Smooth muscle cell (in vitro differentiated cells): ENCODE measurements around the gene OR2T1. TPM values are rescaled to one million over a fixed set of nuclear protein-coding genes. Genes with fewer than 3 reads are reported as not detected.
"Not testable (repeated sequence)": the region's sequence is repeated elsewhere in the genome, so short reads cannot be mapped to it uniquely, and the experiment has no call there.

Experiments
- DNase-seq: peaks from one replicate; lab custom pipeline; 2025; ENCODE audit not compliant: unreplicated experiment; lab: John Stamatoyannopoulos, UW
- H2AFZ ChIP-seq: fragments of 200-600 bp; sonication (generic); 2 replicates; pipeline ENCODE4 v1.6.0; 2016; ENCODE audit warnings: antibody characterized with exemption, low read depth, mild to moderate bottlenecking
- H3F3A ChIP-seq: fragments of 200-600 bp; sonication (generic); 2 replicates; pipeline ENCODE4 v1.6.0; 2017; ENCODE audit warnings: antibody characterized with exemption, low read depth
- H3K27ac ChIP-seq: fragments of 200-600 bp; sonication (generic); 2 replicates; pipeline ENCODE4 v1.5.1; 2016; ENCODE audit warnings: low read depth, mild to moderate bottlenecking
- H3K27me3 ChIP-seq: fragments of 200-600 bp; sonication (generic); 2 replicates; pipeline ENCODE4 v1.6.1; 2016; ENCODE audit warnings: low read depth, mild to moderate bottlenecking
- H3K36me3 ChIP-seq: fragments of 200-600 bp; sonication (generic); 2 replicates; pipeline ENCODE4 v1.5.1; 2016; ENCODE audit warnings: low read depth
- H3K4me1 ChIP-seq: fragments of 200-600 bp; sonication (generic); 2 replicates; pipeline ENCODE4 v1.5.1; 2016; ENCODE audit warnings: low read depth
- H3K4me2 ChIP-seq: fragments of 200-600 bp; sonication (generic); 2 replicates; pipeline ENCODE4 v1.6.0; 2016; ENCODE audit warnings: mild to moderate bottlenecking
- H3K4me3 ChIP-seq: fragments of 200-600 bp; sonication (generic); 2 replicates; pipeline ENCODE4 v1.5.1; 2016; ENCODE audit warnings: mild to moderate bottlenecking
- H3K79me2 ChIP-seq: fragments of 200-600 bp; sonication (generic); 2 replicates; pipeline ENCODE4 v1.6.0; 2016; ENCODE audit warnings: low read depth, mild to moderate bottlenecking
- H3K9ac ChIP-seq: fragments of 200-600 bp; sonication (generic); 2 replicates; pipeline ENCODE4 v1.6.0; 2016; ENCODE audit warnings: low read depth
- H3K9me3 ChIP-seq: fragments of 200-600 bp; sonication (generic); replicated peaks from 2 replicates; pipeline ENCODE4 v1.5.1; 2016; ENCODE audit warnings: low read depth
- H4K20me1 ChIP-seq: fragments of 200-600 bp; sonication (generic); 2 replicates; pipeline ENCODE4 v1.6.0; 2016; ENCODE audit warnings: low read depth
- CTCF ChIP-seq: fragments of 200-600 bp; sonication (generic); IDR thresholded peaks from 2 replicates; pipeline ENCODE4 v1.5.1; 2017; ENCODE audit warnings: borderline replicate concordance, mild to moderate bottlenecking, antibody characterized with exemption; ENCODE audit not compliant: insufficient read depth, poor library complexity, severe bottlenecking
- WGBS: methylation state at CpG from one replicate; pipeline ENCODE4 v1.1.7; 2016; ENCODE audit warnings: low lambda C conversion rate; 5-methylcytosine and 5-hydroxymethylcytosine counted together
- polyA plus RNA-seq: library from polyadenylated mRNA; unstranded; fragments of >200 nt; fragmentation: Nextera tagmentation; extraction: Ambion mirVana; gene quantifications from 2 replicates; pipeline ENCODE4 v1.2.1, GENCODE V29; 2016
- total RNA-seq: library from RNA; depleted of rRNA; stranded (reverse); fragments of >200 nt; gene quantifications from 2 replicates; pipeline ENCODE4 v1.2.3, GENCODE V29; 2014

The OR2T1 gene
- total and polyA plus RNA-seq, 2 experiments from 2014 or later: not detected

DNA sequence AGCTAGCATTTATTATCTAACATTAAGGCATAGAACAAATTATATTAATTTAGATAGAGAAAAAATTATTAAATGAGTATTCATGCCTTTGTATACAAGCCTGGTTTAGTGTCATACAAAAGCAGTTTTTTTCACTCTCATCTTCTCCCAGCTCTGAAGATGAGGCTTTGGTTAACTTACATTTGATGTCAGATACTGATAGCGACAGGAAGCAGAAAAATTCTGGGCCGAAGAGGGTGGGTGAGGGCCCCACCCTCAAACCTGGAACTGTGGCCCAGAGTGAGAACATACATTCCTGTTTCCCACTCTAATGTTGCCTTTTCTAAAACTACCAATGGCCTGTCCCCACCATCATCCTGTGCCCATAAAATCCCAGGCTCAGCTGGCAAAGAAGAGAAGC, 15.0 kb downstream of the OR2T1 start:
- WGBS: 53% methylated on average over 2 of the region's 2 CpGs
- H2AFZ ChIP-seq: no peak overlapping the region
- H3K4me1 ChIP-seq: no peaks in the 10 kb centered on the region
- H3K36me3 ChIP-seq: no peaks in the 10 kb centered on the region
- H3K27me3 ChIP-seq: no peaks in the 10 kb centered on the region
- H4K20me1 ChIP-seq: no peaks in the 10 kb centered on the region
- DNase-seq: no peak
- H3K4me3 ChIP-seq: no peak overlapping the region
- no peak overlapping the region for H3K9ac ChIP-seq
- no peaks in the 10 kb centered on the region for H3K79me2 ChIP-seq
- H3K4me2 ChIP-seq: no peak overlapping the region
- no peaks in the 10 kb centered on the region for H3F3A ChIP-seq
- peaks cover 7% of the 10 kb centered on the region for H3K9me3 ChIP-seq
- TF ChIP-seq CTCF: no peak
- H3K27ac ChIP-seq: no peak overlapping the region

- H3K4me1 ChIP-seq: no peaks in the 10 kb centered on the region
- H3K9me3 ChIP-seq: peaks cover 7% of the 10 kb centered on the region
- no peak overlapping the region for H3K4me2 ChIP-seq
- H3K4me3 ChIP-seq: no peak overlapping the region
- H3K27me3 ChIP-seq: no peaks in the 10 kb centered on the region
- no peak overlapping the region for H3K9ac ChIP-seq
- DNase-seq: no peak
- H3K36me3 ChIP-seq: no peaks in the 10 kb centered on the region
- no peaks in the 10 kb centered on the region for H3K79me2 ChIP-seq
- TF ChIP-seq CTCF: no peak
- no peak overlapping the region for H3K27ac ChIP-seq
- no peak overlapping the region for H2AFZ ChIP-seq
- 10% methylated on average over 1 of the region's 1 CpG for WGBS
- H3F3A ChIP-seq: no peaks in the 10 kb centered on the region
- no peaks in the 10 kb centered on the region for H4K20me1 ChIP-seq
Observed at GRCh38 chr1:248421384-248421783, 18.5 kb downstream of the OR2T1 start.

DNA sequence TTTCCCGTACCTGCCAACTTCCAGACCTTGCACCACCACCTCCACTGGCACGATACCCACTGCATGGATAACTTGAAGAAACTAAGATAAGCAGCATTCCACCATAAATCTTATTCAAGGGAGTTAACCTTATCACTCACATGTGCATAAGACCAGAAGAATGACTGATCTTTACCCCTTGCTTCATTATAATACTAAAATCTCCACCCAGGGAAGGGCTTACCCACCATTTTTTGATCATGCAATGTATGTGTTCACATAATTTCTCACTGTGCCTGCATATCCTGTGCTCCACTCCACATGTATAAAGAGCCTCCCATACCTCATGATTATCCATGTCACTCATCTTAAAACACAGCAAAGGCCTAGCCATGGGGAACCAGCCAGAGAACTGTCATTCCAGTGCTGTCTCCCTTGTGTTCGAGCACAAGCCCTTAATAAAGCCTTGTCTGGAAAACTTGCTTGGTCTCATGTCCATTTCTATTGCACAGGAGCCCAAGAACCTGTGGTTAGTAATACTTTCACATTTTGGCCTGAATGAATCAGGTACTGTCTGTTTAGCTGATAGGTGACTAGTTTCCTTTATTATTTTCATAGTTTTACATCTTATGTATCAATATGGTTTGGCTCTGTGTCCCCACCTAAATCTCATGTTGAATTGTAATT, 24.8 kb downstream of the OR2T1 start:
- H3K9me3 ChIP-seq, H3F3A ChIP-seq, H3K36me3 ChIP-seq, H3K4me1 ChIP-seq, H2AFZ ChIP-seq, H4K20me1 ChIP-seq, H3K27ac ChIP-seq, H3K4me3 ChIP-seq, H3K4me2 ChIP-seq, H3K9ac ChIP-seq, H3K27me3 ChIP-seq, H3K79me2 ChIP-seq, DNase-seq: not testable (repeated sequence)
- 57% methylated on average over 3 of the region's 3 CpGs for WGBS

- not testable (repeated sequence) for H4K20me1 ChIP-seq, H3K9ac ChIP-seq, H3K4me3 ChIP-seq, H3K9me3 ChIP-seq, H3K27me3 ChIP-seq, H3K4me2 ChIP-seq, H3K36me3 ChIP-seq, H3K27ac ChIP-seq, H3K4me1 ChIP-seq, H2AFZ ChIP-seq, H3K79me2 ChIP-seq, DNase-seq, H3F3A ChIP-seq
- 73% methylated on average over 3 of the region's 3 CpGs for WGBS
Observed at GRCh38 chr1:248428192-248428533, 25.3 kb downstream of the OR2T1 start.

DNA sequence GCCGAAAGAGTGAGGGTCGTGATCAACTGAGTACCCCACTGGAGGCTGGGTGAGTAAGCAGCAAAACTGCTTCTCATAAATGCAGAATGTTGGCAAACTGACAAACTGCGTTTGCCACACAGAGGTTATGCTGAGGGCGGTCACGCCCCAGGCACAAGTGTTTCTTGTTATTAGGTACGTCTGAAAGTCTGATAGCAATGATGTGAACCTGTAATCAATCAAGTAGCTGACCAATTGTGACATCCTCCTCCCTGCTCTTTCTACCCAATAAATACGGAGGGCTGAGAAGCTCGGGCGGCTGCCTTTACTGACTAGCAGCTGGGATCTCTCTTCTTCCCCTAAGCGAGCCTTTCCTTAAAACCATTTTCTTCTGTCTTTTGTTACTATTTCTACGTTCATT, 28.8 kb downstream of the OR2T1 start:
- H3F3A ChIP-seq, H3K4me2 ChIP-seq, H4K20me1 ChIP-seq, DNase-seq, H3K9ac ChIP-seq, H3K4me3 ChIP-seq, H3K9me3 ChIP-seq, H3K79me2 ChIP-seq, H3K36me3 ChIP-seq, H3K27ac ChIP-seq, H3K27me3 ChIP-seq, H3K4me1 ChIP-seq, H2AFZ ChIP-seq: not testable (repeated sequence)
- 57% methylated on average over 11 of the region's 11 CpGs for WGBS

GRCh38 chr1:248432201-248432600, 29.4 kb downstream of the OR2T1 start:
- 47% methylated on average over 4 of the region's 4 CpGs for WGBS
- not testable (repeated sequence) for H3K9ac ChIP-seq, H3K79me2 ChIP-seq, H3K9me3 ChIP-seq, H3F3A ChIP-seq, H4K20me1 ChIP-seq, H3K4me2 ChIP-seq, H3K4me1 ChIP-seq, H3K36me3 ChIP-seq, H3K27ac ChIP-seq, H3K4me3 ChIP-seq, DNase-seq, H2AFZ ChIP-seq, H3K27me3 ChIP-seq

DNA sequence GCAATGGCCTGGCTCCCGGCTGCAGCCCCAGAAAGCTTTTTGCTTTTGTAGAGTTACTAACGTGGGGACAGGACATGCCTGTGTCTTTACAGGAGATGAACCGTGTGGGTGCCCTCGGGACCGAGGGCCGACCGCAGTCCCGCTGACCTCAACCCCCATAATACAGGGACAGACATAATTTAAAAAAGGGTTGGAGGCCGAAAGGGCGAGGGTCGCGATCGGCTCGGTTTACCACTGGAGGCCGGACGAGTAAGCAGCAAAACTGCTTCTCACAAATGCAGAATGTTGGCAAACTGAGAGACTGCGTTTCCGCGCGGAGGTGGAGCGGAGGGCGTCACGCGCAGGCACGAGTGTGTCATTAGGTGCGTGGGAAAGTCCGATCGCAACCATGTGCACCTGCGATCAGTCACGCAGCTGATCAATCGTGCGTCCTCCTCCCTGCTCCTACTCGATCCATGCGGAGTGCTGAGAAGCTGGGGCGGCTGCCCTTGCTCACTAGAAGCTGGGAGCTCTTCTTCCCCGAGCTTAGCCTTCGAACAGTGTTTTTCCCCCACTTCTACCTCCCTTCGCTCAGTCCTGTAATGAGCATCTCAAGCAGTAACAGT, 31.1 kb downstream of the OR2T1 start:
- 88% methylated on average over 31 of the region's 38 CpGs for WGBS
- H3K9ac ChIP-seq, H4K20me1 ChIP-seq, H3K36me3 ChIP-seq, DNase-seq, H3K4me3 ChIP-seq, H3F3A ChIP-seq, H3K9me3 ChIP-seq, H3K27me3 ChIP-seq, H3K27ac ChIP-seq, H3K79me2 ChIP-seq, H3K4me2 ChIP-seq, H2AFZ ChIP-seq, H3K4me1 ChIP-seq: not testable (repeated sequence)
